Peyer's patch (tissue), 4 donors: ENCODE data around the gene DYNLT2B.

ENCODE experiments used
- CTCF ChIP-seq, 6 experiments: fragments of 450-650 bp in 4 of 6; fragments of 200-600 bp in 2 of 6; sonication (generic) in 1 of 6; IDR thresholded peaks; one replicate each; pipeline ENCODE4 v1.5.1; 2017 to 2019; ENCODE audit warnings: antibody characterized with exemption in 6 of 6, mild to moderate bottlenecking in 3 of 6, moderate library complexity in 1 of 6
- POLR2A ChIP-seq, 2 donors: fragments of 450-650 bp; IDR thresholded peaks; one replicate each; pipeline ENCODE4 v1.5.1; 2017; ENCODE audit warnings: antibody characterized with exemption in 2 of 2, mild to moderate bottlenecking in 2 of 2, moderate library complexity in 2 of 2

- no peak for TF ChIP-seq POLR2A (IDR thresholded peaks at IDR 0.05)
- no peak for TF ChIP-seq CTCF (IDR thresholded peaks at IDR 0.05)
Measured at GRCh38 chr3:196365736-196366135, 47.7 kb upstream of the DYNLT2B start.
